Sigmoid colon (tissue), 7 donors: Measurements from ENCODE around the gene MTFR2. TPM values are rescaled to one million over a fixed set of nuclear protein-coding genes. Genes with fewer than 3 reads are reported as not detected.

ENCODE experiments used
- polyA plus RNA-seq, 3 donors: library from polyadenylated mRNA; stranded (reverse); fragments of 200-250 nt; gene quantifications; one replicate each; pipeline ENCODE4 v1.2.3, GENCODE V29; 2013
- total RNA-seq, 4 donors: library from RNA; depleted of rRNA; stranded (reverse); fragments of >200 nt; gene quantifications; one replicate each; pipeline ENCODE4 v1.1.0, GENCODE V29; 2016
- donor health status: healthy with polysubstance abuse.
- donor health status: Bipolar disorder and iron deficiency.
- donor health status: healthy.

MTFR2 gene
- total and polyA plus RNA-seq, 7 donors = 0.36 to 6.1 (median 1.6) TPM; not detected in 2

Other genes starting within 250 kb of the MTFR2 start
- 100 to 1,000 TPM in 1 of 4 donors, 10 to 100 TPM in 3; 78.0 to 139 (median 91.2) TPM for gene BCLAF1, start 39.5 kb upstream of the MTFR2 start, total RNA-seq
- 10 to 100 TPM; 17.6 to 34.0 (median 18.6) TPM for gene BCLAF1, start 39.5 kb upstream of the MTFR2 start, polyA plus RNA-seq